AG09319 (cell line): ENCODE results near the gene SYCN.

Experiments
- DNase-seq: peaks from one replicate; pipeline ENCODE4 v3.0.0-alpha.2; 2010; ENCODE audit warnings: low read depth; ENCODE audit errors: extremely low read depth
- TF ChIP-seq, protein P1 (sequence below): IDR thresholded peaks from 2 replicates; pipeline ENCODE4 v1.5.1; 2011; ENCODE audit warnings: low read depth, mild to moderate bottlenecking, inconsistent platforms, low read length, moderate library complexity

Gene SYCN

DNA sequence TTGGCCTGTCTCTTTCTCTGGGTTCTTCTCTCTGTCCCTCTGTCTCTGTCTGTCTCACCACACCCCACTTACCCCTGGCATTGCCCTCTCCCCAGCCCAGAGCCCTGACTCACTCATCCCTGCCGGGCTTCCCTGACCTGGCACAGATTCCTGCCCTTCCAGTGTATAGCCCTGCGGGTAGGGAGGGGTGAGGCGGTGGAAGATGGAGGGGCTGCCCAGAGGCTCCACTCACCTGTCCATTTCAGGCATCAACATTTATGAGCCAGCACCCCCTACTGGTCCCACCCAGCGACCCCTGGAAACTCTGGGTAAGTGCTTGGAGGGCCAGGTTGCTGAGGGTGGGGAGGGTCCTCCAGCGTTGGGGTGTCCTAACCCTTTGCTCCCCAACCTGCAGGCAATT lies 6.3 kb downstream of the SYCN start:
- TF ChIP-seq, protein P1, sequence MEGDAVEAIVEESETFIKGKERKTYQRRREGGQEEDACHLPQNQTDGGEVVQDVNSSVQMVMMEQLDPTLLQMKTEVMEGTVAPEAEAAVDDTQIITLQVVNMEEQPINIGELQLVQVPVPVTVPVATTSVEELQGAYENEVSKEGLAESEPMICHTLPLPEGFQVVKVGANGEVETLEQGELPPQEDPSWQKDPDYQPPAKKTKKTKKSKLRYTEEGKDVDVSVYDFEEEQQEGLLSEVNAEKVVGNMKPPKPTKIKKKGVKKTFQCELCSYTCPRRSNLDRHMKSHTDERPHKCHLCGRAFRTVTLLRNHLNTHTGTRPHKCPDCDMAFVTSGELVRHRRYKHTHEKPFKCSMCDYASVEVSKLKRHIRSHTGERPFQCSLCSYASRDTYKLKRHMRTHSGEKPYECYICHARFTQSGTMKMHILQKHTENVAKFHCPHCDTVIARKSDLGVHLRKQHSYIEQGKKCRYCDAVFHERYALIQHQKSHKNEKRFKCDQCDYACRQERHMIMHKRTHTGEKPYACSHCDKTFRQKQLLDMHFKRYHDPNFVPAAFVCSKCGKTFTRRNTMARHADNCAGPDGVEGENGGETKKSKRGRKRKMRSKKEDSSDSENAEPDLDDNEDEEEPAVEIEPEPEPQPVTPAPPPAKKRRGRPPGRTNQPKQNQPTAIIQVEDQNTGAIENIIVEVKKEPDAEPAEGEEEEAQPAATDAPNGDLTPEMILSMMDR, result no peak
- DNase-seq, result no peak

DNA sequence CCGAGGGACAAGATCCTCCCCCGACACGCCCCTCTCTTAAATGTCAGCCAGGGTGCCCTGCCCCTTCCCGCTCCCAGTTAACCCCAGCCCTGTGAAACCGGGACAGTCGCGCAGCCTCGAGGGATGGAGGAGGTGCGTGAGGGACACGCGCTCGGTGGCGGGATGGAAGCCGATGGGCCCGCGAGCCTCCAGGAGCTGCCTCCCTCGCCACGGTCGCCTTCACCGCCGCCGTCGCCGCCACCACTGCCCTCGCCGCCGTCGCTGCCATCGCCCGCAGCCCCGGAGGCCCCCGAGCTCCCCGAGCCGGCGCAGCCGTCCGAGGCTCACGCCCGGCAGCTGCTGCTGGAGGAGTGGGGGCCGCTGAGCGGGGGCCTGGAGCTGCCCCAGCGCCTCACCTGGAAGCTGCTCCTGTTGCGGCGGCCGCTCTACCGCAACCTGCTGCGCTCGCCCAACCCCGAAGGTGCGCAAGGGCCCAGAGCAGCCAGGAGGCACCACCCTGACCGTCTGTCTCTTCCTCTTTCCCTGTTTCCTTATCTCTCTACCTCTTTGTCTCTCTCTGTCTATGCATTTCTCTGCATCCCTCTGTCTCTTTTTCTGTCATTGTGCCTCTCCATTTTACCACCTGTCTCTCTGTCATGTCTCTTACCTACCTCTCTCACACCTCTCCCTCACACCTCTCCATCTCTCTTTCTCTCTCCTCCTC lies 7.1 kb downstream of the SYCN start, which contains the start of gene NCCRP1:
TSS of gene NCCRP1 (plus strand) at position 105 of the 703 bp plus-strand sequence. CDS start at position 124, 19 bp downstream.
- TF ChIP-seq, protein P1, result no peak
- no peak for DNase-seq

DNA sequence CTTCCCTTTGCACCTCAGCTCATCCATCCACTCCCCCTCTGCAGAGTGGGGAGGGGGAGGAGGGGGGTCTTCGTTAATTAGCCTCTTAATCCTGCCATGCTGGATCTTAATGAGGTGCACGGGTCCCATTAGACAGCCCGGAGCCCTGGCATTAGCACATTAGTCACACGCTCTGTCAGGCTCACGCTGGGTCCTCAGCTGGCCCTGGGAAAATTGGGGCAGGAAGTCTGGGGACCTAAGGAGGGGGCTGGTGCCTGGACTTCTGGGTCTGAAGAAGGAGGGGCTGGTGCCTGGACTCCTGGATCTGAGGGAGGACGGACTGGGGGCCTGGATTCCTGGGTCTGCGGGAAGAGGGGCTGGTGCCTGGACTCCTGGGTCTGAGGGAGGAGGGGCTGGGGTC lies 7.7 kb downstream of the SYCN start:
- TF ChIP-seq, protein P1, result no peak

DNA sequence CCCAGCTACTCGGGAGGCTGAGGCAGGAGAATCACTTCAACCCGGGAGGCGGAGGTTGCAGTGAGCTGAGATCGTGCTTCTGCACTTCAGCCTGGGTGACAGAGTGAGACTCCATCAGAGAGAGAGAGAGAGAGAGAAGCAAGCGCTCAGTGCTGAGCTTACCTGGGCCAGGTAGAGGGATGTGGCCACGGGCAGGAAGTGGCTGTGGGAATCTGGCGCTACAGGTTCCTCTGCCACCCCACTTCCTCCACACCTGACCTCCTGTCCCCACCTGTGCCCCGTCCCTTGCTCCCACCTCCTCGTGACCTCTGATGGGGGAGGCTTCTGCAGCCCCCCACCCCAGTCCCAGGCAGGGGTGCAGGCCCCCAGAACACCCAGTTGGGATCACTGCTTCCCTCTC lies 8.3 kb downstream of the SYCN start:
- TF ChIP-seq, protein P1, result no peak
- DNase-seq, result no peak

More for the DNA sequence above, 7.7 kb downstream of the SYCN start:
- no peak for DNase-seq

DNA sequence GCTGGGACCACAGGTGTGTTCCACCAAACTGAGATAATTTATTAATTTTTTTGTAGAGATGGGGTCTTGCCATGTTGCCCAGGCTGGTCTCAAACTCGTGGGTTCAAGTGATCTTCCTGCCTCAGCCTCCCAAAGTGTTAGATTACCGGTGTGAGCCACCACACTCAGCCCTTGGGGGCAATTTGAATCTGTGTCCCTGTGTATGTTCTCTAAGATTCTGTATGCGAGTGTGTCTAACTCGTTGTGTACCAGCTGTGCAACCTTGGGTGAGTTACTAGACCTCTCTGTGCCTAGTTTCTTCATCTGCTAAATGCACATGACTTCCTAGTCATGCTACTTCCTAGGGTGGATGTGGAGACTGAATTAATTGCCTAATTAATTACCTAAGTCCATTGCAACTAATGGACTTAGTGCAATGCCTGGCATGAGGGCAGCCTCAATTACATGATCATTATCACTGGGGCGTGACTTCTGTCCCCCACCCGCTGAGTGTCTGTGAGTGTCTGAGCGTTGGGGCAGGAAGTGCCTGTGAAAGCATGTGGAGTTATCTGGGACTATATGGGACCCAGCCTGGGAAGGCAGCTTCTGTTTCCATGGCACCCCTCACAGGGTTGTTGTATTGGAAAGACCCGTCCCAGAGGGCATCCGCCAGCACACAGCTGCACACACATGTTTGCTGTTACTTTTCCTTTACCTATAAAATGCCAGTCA lies 9.1 kb downstream of the SYCN start:
- no peak for DNase-seq
- TF ChIP-seq, protein P1, result no peak

DNA sequence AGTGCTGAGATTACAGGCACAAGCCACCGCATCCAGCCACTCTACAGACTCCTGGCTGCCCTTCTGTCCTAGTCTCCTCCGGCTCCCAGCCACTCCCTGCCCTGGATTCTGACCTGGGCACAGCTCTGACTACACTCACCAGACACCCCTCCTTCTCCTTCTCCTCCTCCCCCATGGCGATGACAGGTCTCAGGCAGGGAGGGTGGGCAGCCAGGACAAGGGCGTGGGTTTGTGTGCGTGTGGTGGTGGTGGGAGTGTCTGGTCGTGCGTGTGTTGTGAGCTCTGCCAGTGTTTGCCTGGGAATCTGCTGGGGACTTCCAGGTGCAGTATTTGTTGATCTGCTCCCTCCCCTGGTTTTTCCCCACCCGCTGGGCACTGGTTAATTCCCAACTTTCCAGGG lies 10.3 kb downstream of the SYCN start:
- TF ChIP-seq, protein P1, result no peak
- DNase-seq, result no peak

DNA sequence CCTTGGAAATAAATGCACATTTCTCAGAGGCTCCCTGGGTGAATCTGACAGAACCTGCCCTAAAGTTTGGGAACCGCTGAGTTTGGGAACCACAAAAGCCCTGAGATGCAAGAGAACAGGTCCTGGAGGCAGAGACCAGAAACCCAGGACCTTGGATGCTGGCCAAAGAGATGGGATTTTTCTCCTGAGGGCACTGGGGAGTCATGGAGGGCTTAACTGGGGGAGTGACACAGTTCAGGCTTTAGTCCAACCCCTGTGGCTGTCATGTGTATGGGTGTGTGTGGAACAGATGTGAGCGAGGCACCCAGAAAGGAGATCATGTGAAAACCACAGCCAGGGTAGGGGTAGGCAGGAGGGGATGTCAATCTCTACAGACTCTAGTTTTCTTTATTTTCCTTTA lies 11.2 kb downstream of the SYCN start:
- TF ChIP-seq, protein P1, result no peak
- DNase-seq, result no peak
